Suprapubic skin (tissue), 3 donors: Measurements from ENCODE around the gene KIAA0753.

Experiments
- CTCF ChIP-seq, 2 donors: fragments of 200-600 bp in 1 of 2; fragments of 450-650 bp in 1 of 2; sonication (generic) in 1 of 2; IDR thresholded peaks; one replicate each; pipeline ENCODE4 v1.5.1; 2016 to 2019; ENCODE audit warnings: antibody characterized with exemption in 2 of 2, mild to moderate bottlenecking in 1 of 2, moderate library complexity in 1 of 2
- POLR2A ChIP-seq, 2 donors: fragments of 450-650 bp; IDR thresholded peaks; one replicate each; pipeline ENCODE4 v1.6.1; 2017; ENCODE audit warnings: antibody characterized with exemption in 2 of 2, mild to moderate bottlenecking in 2 of 2, moderate library complexity in 2 of 2

- TF ChIP-seq CTCF (IDR thresholded peaks at IDR 0.05) (no peak), POLR2A (IDR thresholded peaks at IDR 0.05) (no peak)
Observed at GRCh38 chr17:6571452-6571781, 69.1 kb downstream of the KIAA0753 start.
